Measurements from ENCODE around the gene ZCCHC2. TPM values are rescaled to one million over a fixed set of nuclear protein-coding genes. Genes with fewer than 3 reads are reported as not detected.

The ZCCHC2 gene
- total RNA-seq, 1 donor from 2014 or later, result 14.8 TPM

DNA sequence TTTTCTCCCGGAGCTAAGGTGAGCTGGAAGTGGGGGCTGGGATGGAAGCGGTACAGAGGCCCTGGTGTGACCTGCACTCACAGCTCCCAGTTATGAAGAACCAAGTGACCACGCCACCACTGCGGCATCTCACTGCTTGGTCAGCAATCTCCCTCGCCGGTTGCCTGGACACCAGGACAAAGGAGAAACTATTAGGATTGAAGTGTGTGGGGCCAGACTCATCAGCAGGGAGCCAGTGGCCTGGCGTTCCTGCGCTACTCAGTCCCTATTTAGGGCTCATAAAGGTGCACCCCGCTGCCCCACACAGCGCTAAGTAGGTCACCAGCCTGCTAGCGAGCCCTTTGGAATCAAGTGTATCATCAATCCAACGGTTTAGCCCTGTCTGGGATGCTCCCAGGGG is 82.9 kb downstream of the ZCCHC2 start:
- H3K4me3 ChIP-seq (ENCODE audit: low read depth, low read length), result no peak overlapping the region
- TF ChIP-seq, protein P1, sequence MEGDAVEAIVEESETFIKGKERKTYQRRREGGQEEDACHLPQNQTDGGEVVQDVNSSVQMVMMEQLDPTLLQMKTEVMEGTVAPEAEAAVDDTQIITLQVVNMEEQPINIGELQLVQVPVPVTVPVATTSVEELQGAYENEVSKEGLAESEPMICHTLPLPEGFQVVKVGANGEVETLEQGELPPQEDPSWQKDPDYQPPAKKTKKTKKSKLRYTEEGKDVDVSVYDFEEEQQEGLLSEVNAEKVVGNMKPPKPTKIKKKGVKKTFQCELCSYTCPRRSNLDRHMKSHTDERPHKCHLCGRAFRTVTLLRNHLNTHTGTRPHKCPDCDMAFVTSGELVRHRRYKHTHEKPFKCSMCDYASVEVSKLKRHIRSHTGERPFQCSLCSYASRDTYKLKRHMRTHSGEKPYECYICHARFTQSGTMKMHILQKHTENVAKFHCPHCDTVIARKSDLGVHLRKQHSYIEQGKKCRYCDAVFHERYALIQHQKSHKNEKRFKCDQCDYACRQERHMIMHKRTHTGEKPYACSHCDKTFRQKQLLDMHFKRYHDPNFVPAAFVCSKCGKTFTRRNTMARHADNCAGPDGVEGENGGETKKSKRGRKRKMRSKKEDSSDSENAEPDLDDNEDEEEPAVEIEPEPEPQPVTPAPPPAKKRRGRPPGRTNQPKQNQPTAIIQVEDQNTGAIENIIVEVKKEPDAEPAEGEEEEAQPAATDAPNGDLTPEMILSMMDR (conservative IDR thresholded peaks at IDR 0.05; ENCODE audit: low read depth, low read length), result no peak
- DNase-seq (ENCODE audit: low read depth), result no peak

GRCh38 chr18:62606106-62606505 is 83.3 kb downstream of the ZCCHC2 start:
- TF ChIP-seq, protein P1 (conservative IDR thresholded peaks at IDR 0.05; ENCODE audit: low read depth, low read length), result no peak
- H3K4me3 ChIP-seq (ENCODE audit: low read depth, low read length), result no peak overlapping the region
- DNase-seq (ENCODE audit: low read depth), result no peak

- no peak for DNase-seq (ENCODE audit: low read depth)
- TF ChIP-seq, protein P1 (conservative IDR thresholded peaks at IDR 0.05; ENCODE audit: low read depth, low read length), result no peak
- no peak overlapping the region for H3K4me3 ChIP-seq (ENCODE audit: low read depth, low read length)
These were observed 84.5 kb downstream of the ZCCHC2 start for GRCh38 chr18:62607302-62607701.

DNA sequence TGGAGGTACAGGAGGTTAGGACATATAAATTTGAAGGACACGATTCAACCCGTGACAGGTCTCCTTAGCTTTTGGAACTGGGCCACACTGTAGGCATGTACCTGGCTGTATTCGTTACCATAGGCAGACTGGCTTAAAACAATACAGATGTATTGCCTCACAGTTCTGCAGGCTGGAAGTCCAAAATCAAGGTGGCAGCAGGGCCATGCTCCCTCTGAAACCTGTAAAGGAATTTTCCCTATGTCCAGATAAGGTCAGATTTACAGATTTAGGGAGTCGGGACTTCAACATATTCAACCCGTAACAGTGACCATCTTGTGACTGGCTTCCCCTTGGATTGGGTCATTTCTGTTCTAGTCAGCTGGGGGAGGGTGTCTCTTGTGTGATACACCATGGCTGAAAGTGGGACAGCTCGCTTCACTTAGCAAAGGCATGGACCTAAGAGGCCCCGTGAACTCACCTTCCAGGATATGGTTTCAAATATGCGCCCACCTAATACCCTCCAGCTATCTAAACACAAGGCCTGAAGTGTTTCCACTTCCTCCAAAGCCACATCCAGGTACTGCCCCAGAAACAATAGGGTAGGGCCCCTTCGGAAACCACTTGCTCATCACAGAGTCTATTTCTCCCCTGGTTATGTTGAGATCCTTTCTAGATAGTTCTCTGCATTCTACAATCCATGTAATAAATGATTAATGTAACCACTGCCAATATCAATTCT is 85.0 kb downstream of the ZCCHC2 start:
- TF ChIP-seq, protein P1 (conservative IDR thresholded peaks at IDR 0.05; ENCODE audit: low read depth, low read length), result no peak
- H3K4me3 ChIP-seq (ENCODE audit: low read depth, low read length), result no peak overlapping the region
- DNase-seq (ENCODE audit: low read depth), result no peak

GRCh38 chr18:62609764-62610163 is 86.9 kb downstream of the ZCCHC2 start:
- TF ChIP-seq, protein P1 (conservative IDR thresholded peaks at IDR 0.05; ENCODE audit: low read depth, low read length), result no peak
- DNase-seq (ENCODE audit: low read depth), result no peak
- no peak overlapping the region for H3K4me3 ChIP-seq (ENCODE audit: low read depth, low read length)

GRCh38 chr18:62610351-62610700 is 87.5 kb downstream of the ZCCHC2 start:
- DNase-seq (ENCODE audit: low read depth), result no peak
- H3K4me3 ChIP-seq (ENCODE audit: low read depth, low read length), result no peak overlapping the region
- TF ChIP-seq, protein P1 (conservative IDR thresholded peaks at IDR 0.05; ENCODE audit: low read depth, low read length), result no peak

Data from epithelial cell of proximal tubule (primary cell).